ENCODE results near the gene JPH2.
"Not testable (repeated sequence)": the region's sequence is repeated elsewhere in the genome, so short reads cannot be mapped to it uniquely, and the experiment has no call there.

JPH2 gene

GRCh38 chr20:44211177-44212039 is 24.4 kb upstream of the JPH2 start:
- DNase-seq (ENCODE audit: low read depth in 2 of 2) = no peak

DNA sequence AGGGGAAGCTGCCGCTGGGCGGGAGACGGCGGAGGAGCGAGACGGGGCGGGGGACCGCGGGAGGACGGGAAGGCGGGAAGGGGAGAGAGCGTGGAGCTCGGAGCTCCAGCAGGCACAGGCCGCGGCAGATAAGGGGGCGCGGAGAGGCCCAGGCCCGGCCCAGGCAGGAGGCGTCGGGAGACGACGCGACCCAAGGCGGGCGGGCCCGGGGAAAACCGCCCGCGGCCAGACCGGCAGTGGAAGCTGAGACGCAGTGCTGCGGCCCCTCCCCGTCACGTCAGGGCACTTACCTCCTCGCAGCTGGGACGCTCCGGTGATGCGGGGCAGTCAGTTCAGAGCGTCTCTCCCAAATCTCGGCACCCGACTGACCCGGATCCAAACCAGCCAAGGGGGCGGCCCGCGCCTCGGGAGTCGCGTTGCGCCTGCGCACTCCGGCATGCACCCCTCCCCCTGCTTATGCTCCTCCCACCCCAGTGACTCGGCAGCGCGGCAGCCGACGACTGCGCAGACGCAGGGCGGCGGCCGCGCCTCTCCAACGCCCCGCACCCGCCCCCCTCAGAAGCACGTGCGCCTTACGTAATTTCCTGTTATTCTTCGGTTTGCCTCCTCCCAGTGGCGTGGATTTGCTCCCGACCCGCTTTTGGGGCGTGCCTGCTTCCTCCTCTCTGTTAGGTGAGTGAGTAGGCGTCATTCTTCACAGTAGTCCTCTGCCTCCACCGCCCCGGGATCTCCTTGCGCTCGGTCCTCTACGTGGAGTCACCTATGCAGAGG is 23.6 kb upstream of the JPH2 start, which contains the start of gene OSER1:
TSS of gene OSER1 (minus strand) at position 366 of the 771 bp plus-strand sequence. CDS start 3,814 bp downstream, outside the sequence.
- peak; percentile 94 to 96 for DNase-seq (ENCODE audit: low read depth in 2 of 2)

DNA sequence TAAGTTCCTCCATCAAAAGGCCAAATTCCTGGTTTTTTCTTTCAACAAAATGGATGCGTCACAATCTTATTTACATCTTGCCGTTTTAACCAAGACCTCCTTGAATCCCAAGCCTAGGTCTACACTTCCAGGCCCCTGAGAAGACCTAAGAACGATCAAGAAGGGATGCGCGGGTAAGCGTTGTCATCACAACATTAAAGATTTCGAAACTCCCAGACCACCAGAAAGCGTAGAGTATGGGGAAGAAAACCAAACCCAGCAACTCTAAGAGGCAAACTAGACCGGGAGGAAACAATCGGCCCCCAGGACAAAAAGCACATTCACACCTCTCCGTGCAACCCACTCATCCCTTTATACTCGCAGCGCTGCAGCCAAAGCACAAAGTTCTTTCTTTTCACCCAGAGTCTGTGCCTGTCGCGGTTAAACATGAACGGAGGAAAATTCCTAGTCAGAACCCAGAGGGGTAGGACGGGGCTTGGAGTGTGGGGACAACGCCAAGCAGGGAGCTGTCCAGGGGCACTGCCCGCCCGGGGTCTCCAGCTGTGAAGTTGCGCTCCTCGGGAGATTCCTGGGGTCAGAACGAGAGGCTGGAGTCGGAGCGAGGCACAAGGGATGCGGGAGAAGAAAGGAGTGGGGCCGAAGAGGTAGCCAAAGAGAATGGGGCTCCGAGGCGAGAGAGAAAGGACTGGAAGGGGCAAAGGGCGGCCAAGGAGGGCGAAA is 22.9 kb upstream of the JPH2 start:
- no peak for DNase-seq (ENCODE audit: low read depth in 2 of 2)

DNA sequence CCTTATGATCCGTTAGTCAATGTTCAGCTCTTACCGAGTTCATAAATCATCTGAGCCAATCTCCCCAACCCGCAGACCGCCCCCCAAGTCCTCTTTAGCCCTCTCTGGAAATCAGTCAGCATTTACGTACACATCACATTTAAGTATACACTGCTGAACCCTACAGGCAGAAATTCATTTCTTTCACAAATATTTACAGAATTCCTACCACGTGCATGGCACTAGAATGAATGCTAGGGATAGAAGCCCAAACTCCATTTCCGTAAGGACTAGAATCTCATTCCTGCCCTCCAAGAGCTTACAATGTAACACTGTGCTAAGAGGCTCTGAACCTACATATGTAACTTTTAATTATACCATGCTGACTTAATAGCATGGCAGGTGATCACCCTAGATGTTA is 21.8 kb upstream of the JPH2 start:
- DNase-seq (ENCODE audit: low read depth in 2 of 2) = no peak

GRCh38 chr20:44208165-44208564 is 21.2 kb upstream of the JPH2 start:
- DNase-seq (ENCODE audit: low read depth in 2 of 2) = no peak

- no peak for DNase-seq (ENCODE audit: low read depth in 2 of 2)
Observed at GRCh38 chr20:44207126-44207723, 20.2 kb upstream of the JPH2 start.

DNA sequence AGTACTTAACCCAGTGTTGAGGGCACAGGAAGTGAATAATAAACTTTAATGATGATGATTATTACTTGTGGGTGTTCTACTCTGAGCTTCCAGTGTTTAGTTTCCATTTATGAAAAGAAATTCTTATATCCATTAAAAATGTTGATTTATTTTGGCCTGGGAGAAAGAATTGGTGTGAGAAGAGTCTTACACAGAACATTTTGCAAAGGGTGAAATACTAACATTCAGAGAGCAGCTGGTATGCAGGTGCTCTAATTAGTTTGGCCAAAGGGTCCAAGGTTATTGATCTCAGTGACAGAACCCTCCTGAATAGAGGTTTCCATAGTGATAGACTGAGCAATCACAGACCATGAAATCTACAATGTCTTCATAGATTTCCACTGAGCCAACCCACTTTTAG is 19.1 kb upstream of the JPH2 start:
- no peak for DNase-seq (ENCODE audit: low read depth in 2 of 2)

DNA sequence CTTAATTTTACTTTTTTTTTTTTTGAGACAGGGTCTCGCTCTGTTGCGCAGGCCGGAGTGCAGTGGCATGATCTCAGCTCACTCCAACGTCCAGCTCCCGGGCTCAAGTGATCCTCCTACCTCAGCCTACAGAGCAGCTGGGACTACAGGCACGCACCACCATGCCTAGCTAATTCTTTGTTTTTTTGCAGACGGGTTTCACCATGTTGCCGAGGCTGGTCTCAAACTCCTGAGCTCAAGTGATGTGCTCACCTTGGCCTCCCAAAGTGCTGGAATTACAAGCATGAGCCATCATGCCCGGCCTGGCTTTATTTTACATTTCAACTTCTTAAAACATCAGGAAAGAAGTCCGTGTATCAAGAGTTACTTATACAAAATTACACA is 17.8 kb upstream of the JPH2 start:
- no peak for DNase-seq (ENCODE audit: low read depth in 2 of 2)

- DNase-seq (ENCODE audit: low read depth in 2 of 2) = no peak
Observed at GRCh38 chr20:44204156-44204831, 17.3 kb upstream of the JPH2 start.

DNA sequence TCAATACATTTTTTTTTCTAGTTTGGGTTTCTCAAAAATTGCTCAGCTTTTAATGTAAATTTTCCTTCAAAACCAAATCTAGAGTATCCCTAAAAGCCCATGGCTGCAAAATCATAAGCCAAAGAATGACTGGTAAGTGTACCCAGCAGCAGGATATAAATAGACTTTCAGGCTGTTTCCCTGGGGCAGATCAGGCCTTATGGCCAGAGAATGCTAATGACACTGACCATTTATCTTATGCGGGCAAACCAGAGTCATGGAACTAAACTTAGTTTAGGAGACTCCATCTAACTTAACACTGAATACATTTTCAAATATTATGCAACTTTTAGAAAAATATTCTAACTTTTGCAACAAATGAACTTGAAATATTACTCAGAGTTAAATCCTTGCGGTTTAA is 16.2 kb upstream of the JPH2 start:
- DNase-seq (ENCODE audit: low read depth in 2 of 2) = no peak

DNA sequence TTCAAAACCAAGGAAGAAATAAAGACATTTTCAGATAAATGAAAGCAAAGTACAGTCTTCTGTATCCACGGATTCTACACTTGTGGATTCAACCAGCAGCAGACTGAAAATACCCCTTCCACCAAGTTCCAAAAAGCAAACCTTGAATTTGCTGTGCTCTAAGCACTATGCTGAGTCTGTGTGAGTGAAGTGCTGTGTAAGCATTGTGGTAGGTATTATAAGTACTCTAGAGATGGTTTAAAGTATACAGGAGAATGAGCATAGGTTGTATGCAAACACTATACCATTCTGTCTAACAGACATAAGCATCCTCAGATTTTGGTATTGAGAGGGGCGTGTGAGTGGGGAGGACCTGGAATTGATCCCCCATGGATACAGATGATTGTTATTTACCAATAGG is 14.0 kb upstream of the JPH2 start:
- DNase-seq (ENCODE audit: low read depth in 2 of 2) = no peak

DNA sequence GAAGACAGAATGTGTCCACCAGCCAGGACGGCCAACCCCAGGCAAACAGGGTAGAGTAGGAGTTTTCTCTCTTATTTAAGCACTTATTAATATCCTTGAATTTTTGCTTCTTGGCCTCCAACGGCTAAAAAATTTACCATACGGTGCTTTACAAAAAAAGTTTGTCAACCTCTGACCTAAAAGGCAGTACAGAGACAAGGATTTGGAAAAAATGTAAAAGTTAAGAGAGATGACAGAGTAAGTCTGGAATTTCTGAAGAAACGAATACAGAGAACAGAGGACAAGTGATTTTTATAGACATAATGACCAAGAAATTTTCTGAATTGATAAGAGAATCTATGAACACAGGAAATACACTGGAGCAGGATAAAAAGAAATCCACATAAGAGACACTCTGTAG is 13.4 kb upstream of the JPH2 start:
- DNase-seq (ENCODE audit: low read depth in 2 of 2) = no peak

GRCh38 chr20:44199877-44200276 is 12.9 kb upstream of the JPH2 start:
- no peak for DNase-seq (ENCODE audit: low read depth in 2 of 2)

DNA sequence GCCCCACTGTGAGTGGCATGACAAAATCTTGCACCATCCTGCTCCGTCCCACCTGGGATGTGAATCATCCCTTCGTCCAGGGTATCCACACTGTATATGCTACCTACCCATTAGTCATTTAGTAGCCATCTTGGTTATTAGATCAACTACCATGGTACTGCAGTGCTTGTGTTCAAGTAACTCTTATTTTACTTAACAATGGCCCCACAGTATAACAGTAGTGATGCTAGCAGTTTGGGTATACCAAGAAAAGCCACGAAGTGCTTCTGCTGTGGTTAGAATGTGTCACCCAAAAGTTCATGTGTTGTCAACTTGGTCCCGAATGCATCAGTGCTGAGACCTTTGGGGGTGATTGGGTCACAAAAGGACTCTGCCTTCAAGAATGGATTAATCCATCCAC is 11.9 kb upstream of the JPH2 start:
- DNase-seq (ENCODE audit: low read depth in 2 of 2) = peak in 1 of 2 donors; percentile 30

DNA sequence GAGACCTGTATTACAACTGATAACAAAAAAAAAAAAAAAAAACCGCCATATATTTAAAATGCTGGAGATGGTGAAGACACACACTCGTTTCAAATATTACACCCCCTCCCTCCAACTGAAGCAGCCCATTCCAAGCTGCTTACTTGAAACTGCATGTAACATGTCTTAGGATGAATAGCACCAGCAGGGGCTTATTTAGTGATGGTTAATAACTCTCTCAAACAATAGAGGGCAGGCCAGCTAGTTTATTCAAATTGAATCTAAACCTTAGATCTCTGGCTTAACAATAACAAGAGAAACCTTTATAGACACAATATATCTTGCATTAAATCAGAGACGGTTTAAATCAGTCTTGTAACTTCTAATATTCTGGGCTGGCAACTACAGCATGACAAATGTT is 9.3 kb upstream of the JPH2 start:
- no peak for DNase-seq (ENCODE audit: low read depth in 2 of 2)

- no peak for DNase-seq (ENCODE audit: low read depth in 2 of 2)
Observed at GRCh38 chr20:44195605-44196004, 8.6 kb upstream of the JPH2 start.

- no peak for DNase-seq (ENCODE audit: low read depth in 2 of 2)
Observed at GRCh38 chr20:44193801-44194200, 6.8 kb upstream of the JPH2 start.

DNA sequence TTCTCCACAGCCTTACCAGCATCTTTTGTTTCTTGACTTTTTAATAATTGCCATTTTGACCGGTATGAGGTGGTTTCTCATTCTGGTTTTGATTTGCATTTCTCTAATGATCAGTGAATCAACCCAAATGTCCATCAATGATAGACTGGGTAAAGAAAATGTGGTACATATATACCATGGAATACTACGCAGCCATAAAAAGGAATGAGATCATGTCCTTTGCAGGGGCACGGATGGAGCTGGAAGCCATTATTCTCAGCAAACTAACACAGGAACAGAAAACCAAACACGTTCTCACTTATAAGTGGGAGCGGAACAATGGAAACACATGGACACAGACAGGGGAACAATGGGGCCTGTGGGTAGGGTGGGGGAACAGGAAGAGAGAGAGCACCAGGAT is 4.7 kb upstream of the JPH2 start:
- DNase-seq (ENCODE audit: low read depth in 2 of 2) = not testable (repeated sequence)

DNA sequence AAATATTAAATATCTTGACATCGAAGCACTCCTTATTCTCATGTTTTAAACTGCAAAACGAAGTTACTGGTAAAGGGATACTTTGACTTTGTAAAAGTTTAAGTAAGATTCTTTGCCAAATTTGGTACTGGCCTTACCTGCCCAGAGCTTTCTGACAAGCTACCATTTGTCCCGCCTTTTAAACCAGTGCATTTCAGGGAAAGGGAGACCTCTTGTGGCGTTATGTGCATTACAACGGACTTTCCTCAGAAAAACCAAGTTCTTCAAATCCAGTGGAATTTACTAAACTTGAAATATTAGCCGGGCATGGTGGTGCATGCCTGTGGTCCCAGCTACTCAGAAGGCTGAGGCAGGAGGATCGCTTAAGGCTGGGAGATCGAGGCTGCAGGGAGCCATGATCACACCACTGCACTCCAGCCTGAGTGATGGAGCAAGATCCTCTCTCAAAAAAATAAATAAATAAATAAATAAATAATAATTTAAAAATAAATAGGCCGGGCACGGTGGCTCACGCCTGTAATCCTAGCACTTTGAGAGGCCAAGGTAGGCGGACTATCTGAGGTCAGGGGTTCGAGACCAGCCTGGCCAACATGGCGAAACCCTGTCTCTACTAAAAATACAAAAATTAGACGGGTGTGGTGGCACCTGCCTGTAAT is 3.3 kb upstream of the JPH2 start:
- DNase-seq (ENCODE audit: low read depth in 2 of 2) = peak in 1 of 2 donors; percentile 33

GRCh38 chr20:44188752-44189151 is 1.8 kb upstream of the JPH2 start:
- no peak for DNase-seq (ENCODE audit: low read depth in 2 of 2)
